HepG2 (cell line): ENCODE measurements around the gene NFE2. TPM values are rescaled to one million over a fixed set of nuclear protein-coding genes. Genes with fewer than 3 reads are reported as not detected.

Experiments
- ATAC-seq: fragments of 200-7000 bp; cut with Tn5 transposase; 3 replicates; pipeline ENCODE4 v1.9.1; 2020; ENCODE audit warnings: mild to moderate bottlenecking, moderate library complexity
- BruUV-seq: library from RNA; stranded (reverse); fragments of 400-500 nt; replicated peaks from 2 replicates; lab custom pipeline; 2021; lab: Mats Ljungman, UMichigan
- CTCF ChIA-PET: fragments of 300-600 bp; formaldehyde crosslinking; extraction: SDS; loops from one replicate; lab custom pipeline; 2021; ENCODE audit warnings: low total read pairs, inconsistent platforms, low intra/inter-chr PET ratio; lab: Yijun Ruan, JAX
- POLR2A ChIA-PET: fragments of 350-600 bp; sonication (Branson Sonifier 250); formaldehyde crosslinking; loops from one replicate; lab custom pipeline; 2020; ENCODE audit warnings: antibody characterized with exemption, inconsistent platforms; lab: Yijun Ruan, JAX
- DNase-seq: peaks from one replicate; pipeline ENCODE4 v3.0.0-alpha.2; 2015; ENCODE audit warnings: low spot score
- FAIRE-seq: peaks from 3 replicates; lab custom pipeline; 2011; peaks lifted over from hg19 to GRCh38; lab: Jason Lieb, UNC
- H2AFZ ChIP-seq: one replicate; pipeline ENCODE4 v1.6.1; 2011; ENCODE audit warnings: low read length, inconsistent platforms
- H3K27ac ChIP-seq: fragments of 300-600 bp; 3 replicates; pipeline ENCODE4 v1.8.0; 2011; ENCODE audit warnings: mixed run types, mild to moderate bottlenecking, mixed read lengths, low read length, inconsistent platforms; ENCODE audit not compliant: insufficient read depth; ENCODE audit errors: extremely low read length
- H3K27me3 ChIP-seq, 2 experiments: fragments of 200-600 bp in 1 of 2; 2 replicates in 1 of 2; 3 replicates in 1 of 2; pipeline versions ENCODE4 v1.6.0 to v1.8.0; 2011; ENCODE audit warnings: low read length in 2 of 2, mild to moderate bottlenecking in 2 of 2, moderate library complexity in 2 of 2, inconsistent platforms in 1 of 2; ENCODE audit not compliant: insufficient read depth in 2 of 2, control insufficient read depth in 1 of 2
- H3K36me3 ChIP-seq, 2 experiments: fragments of 200-600 bp in 1 of 2; replicated peaks in 1 of 2; 2 replicates in 1 of 2; 3 replicates in 1 of 2; pipeline versions ENCODE4 v1.5.1 to v1.8.0; 2011; ENCODE audit warnings: low read length in 2 of 2, inconsistent platforms in 1 of 2; ENCODE audit not compliant: insufficient read depth in 2 of 2, control insufficient read depth in 1 of 2
- H3K4me1 ChIP-seq: 2 replicates; pipeline ENCODE4 v1.5.1; 2012; ENCODE audit warnings: low read length, inconsistent platforms; ENCODE audit not compliant: insufficient read depth
- H3K4me2 ChIP-seq: 2 replicates; pipeline ENCODE4 v1.6.0; 2011; ENCODE audit warnings: low read depth, low read length, inconsistent platforms
- H3K4me3 ChIP-seq, 3 experiments: fragments of 200-600 bp in 1 of 3; sonication (generic), shearing (Covaris generic) in 1 of 3; replicated peaks in 1 of 3; 2 replicates each; pipeline ENCODE4 v1.5.1; 2011 to 2016; ENCODE audit warnings: low read length in 3 of 3, inconsistent platforms in 2 of 3, low read depth in 2 of 3, mild to moderate bottlenecking in 2 of 3, control low read depth in 1 of 3, mixed read lengths in 1 of 3; ENCODE audit not compliant: insufficient read depth in 1 of 3
- H3K79me2 ChIP-seq: one replicate; pipeline ENCODE4 v1.6.1; 2011; ENCODE audit warnings: low read length, inconsistent platforms; ENCODE audit not compliant: insufficient read depth
- H3K9ac ChIP-seq: 2 replicates; pipeline ENCODE4 v1.6.0; 2011; ENCODE audit warnings: mild to moderate bottlenecking, low read depth, low read length, inconsistent platforms; ENCODE audit not compliant: insufficient read depth
- H3K9me3 ChIP-seq: 2 replicates; pipeline ENCODE4 v1.5.1; 2012; ENCODE audit warnings: mild to moderate bottlenecking, low read length
- H4K20me1 ChIP-seq: 2 replicates; pipeline ENCODE4 v1.6.0; 2011; ENCODE audit warnings: inconsistent platforms, mild to moderate bottlenecking, low read length, moderate library complexity; ENCODE audit not compliant: insufficient read depth
- BCL3 ChIP-seq: sonication (generic); formaldehyde crosslinking; IDR thresholded peaks from 2 replicates; pipeline ENCODE4 v1.5.1; 2020; ENCODE audit warnings: mild to moderate bottlenecking, missing genetic modification reagents, moderate library complexity
- NFKBIZ ChIP-seq: IDR thresholded peaks from 2 replicates; pipeline ENCODE4 v1.6.1; 2018; ENCODE audit warnings: missing genetic modification reagents, missing compliant biosample characterization
- SOX5 ChIP-seq: IDR thresholded peaks from 2 replicates; pipeline ENCODE4 v1.6.1; 2016; ENCODE audit warnings: borderline replicate concordance
- U2AF1 ChIP-seq: fragments of 200-400 bp; formaldehyde crosslinking; optimal IDR thresholded peaks from 2 replicates; pipeline ENCODE3; 2017; ENCODE audit warnings: mild to moderate bottlenecking, low read depth, low read length
- ZNF652 ChIP-seq: IDR thresholded peaks from 2 replicates; pipeline ENCODE4 v1.6.1; 2016; ENCODE audit warnings: low read depth, borderline replicate concordance
- ZNF703 ChIP-seq: sonication (generic); formaldehyde crosslinking; IDR thresholded peaks from 2 replicates; pipeline ENCODE4 v1.5.1; 2020; ENCODE audit warnings: missing genetic modification reagents, mild to moderate bottlenecking, moderate library complexity, borderline replicate concordance
- WGBS: methylation state at CpG from one replicate; pipeline ENCODE4 v1.1.6; 2017; ENCODE audit warnings: low lambda C conversion rate; 5-methylcytosine and 5-hydroxymethylcytosine counted together
- in situ Hi-C: cut with HindIII; loops from 2 replicates; pipeline ENCODE4 v1.10.0; 2017; ENCODE audit warnings: low pct_unique_long_range_greater_than_20kb; ENCODE audit not compliant: extremely low pct_ligation_motif_present
- intact Hi-C: fragments of 100-400 bp; cut with micrococcal nuclease; formaldehyde crosslinking; loops from one replicate; pipeline ENCODE4 v1.10.0; 2022; ENCODE audit not compliant: unreplicated experiment
- polyA plus RNA-seq, 8 experiments: library from polyadenylated mRNA; depleted of rRNA in 3 of 8; stranded (reverse) in 7 of 8; unstranded in 1 of 8; fragments of >200 nt; fragmentation: Illumina TruSeq in 4 of 8; extraction: Trizol in 4 of 8; gene quantifications; 2 replicates each; pipeline versions ENCODE4 v1.2.1 to v1.2.3, GENCODE V29; 2011 to 2016; ENCODE audit warnings: low read depth in 4 of 8, missing spikeins in 1 of 8, mixed read lengths in 1 of 8; ENCODE audit not compliant: insufficient read depth in 1 of 8
- total RNA-seq, 5 experiments: library from RNA; depleted of rRNA; stranded (reverse); fragments of >200 nt; fragmentation: Illumina TruSeq; extraction: Trizol; gene quantifications; 2 replicates each; pipeline ENCODE4 v1.2.3, GENCODE V29; 2016; ENCODE audit warnings: low read depth in 1 of 5

The NFE2 gene
- total and polyA plus RNA-seq, 2 of the 13 experiments (the other 11 are each of a cell fraction or from before 2014, with no cell fraction given), result 4.5 to 7.8 TPM

GRCh38 chr12:54299515-54300224 lies 1.1 kb downstream of the NFE2 start:
- H3K9ac ChIP-seq, result peak overlapping the region; percentile 79
- intact Hi-C loops, result no loop called here
- peak overlapping the region; percentile 91 for H3K27ac ChIP-seq
- H3K79me2 ChIP-seq, result peaks cover 4% of the 10 kb centered on the region
- CTCF ChIA-PET, result no interaction called here
- POLR2A ChIA-PET, result interaction anchor here (1.1 to 14.6 kb wide), 6 partner anchors 10 to 59 kb away, joined by 4 to 176 read pairs (median 18); partner anchors contain the start of genes CBX5, COPZ1 and HNRNPA1
- no peaks in the 10 kb centered on the region for H3K27me3 ChIP-seq
- FAIRE-seq (peak; percentile 26), DNase-seq (no peak), ATAC-seq (no peak)
- peak overlapping the region; percentile 56 to 78 (median 63); a peak in 5 of 6 replicates for H3K4me3 ChIP-seq
- in situ Hi-C loops, result loop anchor here (5.0 kb wide), 1 partner anchor 63 kb away; the partner anchor contains the start of gene GPR84
- H4K20me1 ChIP-seq, result no peaks in the 10 kb centered on the region
- no peaks in the 10 kb centered on the region for H3K9me3 ChIP-seq
- H3K36me3 ChIP-seq, result no peaks in the 10 kb centered on the region
- no peak overlapping the region for H2AFZ ChIP-seq
- WGBS, result 65% methylated on average over 8 of the region's 8 CpGs
- TF ChIP-seq ZNF652 (CRISPR knock-in tag) (no peak), U2AF1 (no peak), ZNF703 (CRISPR knock-in tag) (no peak), SOX5 (no peak), NFKBIZ (no peak), BCL3 (CRISPR knock-in tag) (no peak)
- BruUV-seq, result no TSS peak
- peak overlapping the region; percentile 97 for H3K4me2 ChIP-seq
- H3K4me1 ChIP-seq, result peaks cover 93% of the 10 kb centered on the region
